Thoracic aorta (tissue), 2 donors: ENCODE measurements around the gene LMBRD2. TPM values are rescaled to one million over a fixed set of nuclear protein-coding genes. Genes with fewer than 3 reads are reported as not detected.
"Not testable (repeated sequence)": the region's sequence is repeated elsewhere in the genome, so short reads cannot be mapped to it uniquely, and the experiment has no call there.

Experiments used
- ATAC-seq: fragments of 150-250 bp; one replicate; pipeline ENCODE4 v1.8.0; 2017; ENCODE audit warnings: low read depth; ENCODE audit not compliant: insufficient number of reproducible peaks, low FRiP score
- DNase-seq: peaks from one replicate; pipeline ENCODE4 v3.0.0-alpha.2; 2020; ENCODE audit warnings: low spot score
- H3K27ac ChIP-seq, 2 donors: fragments of 200-600 bp; sonication (generic); 1 replicate in 1 of 2; 2 replicates in 1 of 2; pipeline ENCODE4 v1.5.1; 2016; ENCODE audit warnings: mild to moderate bottlenecking in 2 of 2, moderate library complexity in 2 of 2
- H3K27me3 ChIP-seq: fragments of 200-600 bp; sonication (generic); replicated peaks from 2 replicates; pipeline ENCODE4 v1.6.0; 2016; ENCODE audit warnings: mild to moderate bottlenecking; ENCODE audit not compliant: insufficient read depth
- H3K36me3 ChIP-seq: fragments of 200-600 bp; sonication (generic); one replicate; pipeline ENCODE4 v1.5.1; 2016
- H3K4me1 ChIP-seq, 2 donors: fragments of 200-600 bp; sonication (generic); 1 replicate in 1 of 2; 2 replicates in 1 of 2; pipeline versions ENCODE4 v1.5.1 to v1.6.0; 2016; ENCODE audit warnings: low read depth in 2 of 2, mild to moderate bottlenecking in 1 of 2; ENCODE audit not compliant: control insufficient read depth in 1 of 2
- H3K4me3 ChIP-seq: fragments of 200-600 bp; sonication (generic); 2 replicates; pipeline ENCODE4 v1.5.1; 2016; ENCODE audit warnings: mild to moderate bottlenecking
- H3K9me3 ChIP-seq: fragments of 200-600 bp; sonication (generic); 2 replicates; pipeline ENCODE4 v1.5.1; 2016
- CTCF ChIP-seq: fragments of 200-600 bp; sonication (generic); IDR thresholded peaks from one replicate; pipeline ENCODE4 v1.5.1; 2019; ENCODE audit warnings: antibody characterized with exemption
- total RNA-seq, 2 donors: library from RNA; depleted of rRNA; stranded (reverse); fragments of >200 nt; gene quantifications; one replicate each; pipeline versions ENCODE4 v1.1.0 to v1.2.3, GENCODE V29; 2016

Gene LMBRD2
- total RNA-seq, result 10 to 100 TPM in 1 of 2 donors, 1 to 10 TPM in 1; 9.5 to 11.0 TPM

- H3K36me3 ChIP-seq, result no peaks in the 10 kb centered on the region
- DNase-seq, result peak; percentile 95
- H3K27me3 ChIP-seq, result no peaks in the 10 kb centered on the region
- no peaks in the 10 kb centered on the region for H3K9me3 ChIP-seq
- H3K4me1 ChIP-seq, result peaks cover 5 to 37% of the 10 kb centered on the region in 2 donors
- H3K27ac ChIP-seq, result peak within 1 kb of the TSS; percentile 75 to 82
- ATAC-seq, result peak; percentile 89
- TF ChIP-seq CTCF, result no peak
- peak within 1 kb of the TSS; percentile 90 for H3K4me3 ChIP-seq
Observed at GRCh38 chr5:36151434-36152323, at the start of gene LMBRD2, which contains the start of gene SKP2. Gene LMBRD2 (minus strand): TSS chr5:36151887. CDS start chr5:36143349, 8,538 bp downstream. Gene SKP2 (plus strand): TSS chr5:36152111. CDS start chr5:36152263, 152 bp downstream.

GRCh38 chr5:36200513-36200912 is 48.8 kb upstream of the LMBRD2 start:
- TF ChIP-seq CTCF, result no peak
- H3K36me3 ChIP-seq, result peaks cover 29% of the 10 kb centered on the region
- ATAC-seq, result no peak

GRCh38 chr5:36199620-36200019 is 47.9 kb upstream of the LMBRD2 start:
- Histone ChIP-seq H3K27me3 (no peaks in the 10 kb centered on the region), H3K36me3 (peaks cover 29% of the 10 kb centered on the region), H3K4me1 (peaks cover 0 to 5% of the 10 kb centered on the region in 2 donors), H3K27ac (no peak overlapping the region), H3K9me3 (no peaks in the 10 kb centered on the region), H3K4me3 (no peak overlapping the region)
- TF ChIP-seq CTCF, result no peak
- no peak for DNase-seq
- no peak for ATAC-seq

More at GRCh38 chr5:36200513-36200912, 48.8 kb upstream of the LMBRD2 start:
- H3K27me3 ChIP-seq, result no peaks in the 10 kb centered on the region
- no peak overlapping the region for H3K4me3 ChIP-seq
- no peak for DNase-seq
- peaks cover 0 to 5% of the 10 kb centered on the region in 2 donors for H3K4me1 ChIP-seq
- no peak overlapping the region for H3K27ac ChIP-seq
- H3K9me3 ChIP-seq, result no peaks in the 10 kb centered on the region

GRCh38 chr5:36198783-36199182 is 47.1 kb upstream of the LMBRD2 start:
- H3K27ac ChIP-seq, ATAC-seq, H3K4me1 ChIP-seq, H3K9me3 ChIP-seq, DNase-seq, H3K4me3 ChIP-seq, H3K27me3 ChIP-seq: not testable (repeated sequence)
- H3K36me3 ChIP-seq, result peaks cover 31% of the 10 kb centered on the region

- no peak overlapping the region for H3K4me3 ChIP-seq
- peaks cover 0 to 5% of the 10 kb centered on the region in 2 donors for H3K4me1 ChIP-seq
- no peak overlapping the region for H3K27ac ChIP-seq
- H3K9me3 ChIP-seq, result no peaks in the 10 kb centered on the region
- no peak for TF ChIP-seq CTCF
- no peak for DNase-seq
- H3K36me3 ChIP-seq, result peaks cover 31% of the 10 kb centered on the region
- H3K27me3 ChIP-seq, result no peaks in the 10 kb centered on the region
- no peak for ATAC-seq
Observed at GRCh38 chr5:36198281-36198680, 46.6 kb upstream of the LMBRD2 start.
